Spleen (tissue), 7 donors: Measurements from ENCODE around the gene SORBS2.

Experiments used
- CTCF ChIP-seq, 11 experiments: fragments of 200-600 bp in 7 of 11; fragments of 450-650 bp in 4 of 11; sonication (generic) in 4 of 11; IDR thresholded peaks in 8 of 11; conservative IDR thresholded peaks in 3 of 11; 1 replicate in 7 of 11; 2 replicates in 4 of 11; pipeline versions ENCODE4 v1.4.0 to v1.8.0; 2016 to 2021; ENCODE audit warnings: antibody characterized with exemption in 11 of 11, inconsistent platforms in 4 of 11, mild to moderate bottlenecking in 1 of 11
- POLR2AphosphoS5 ChIP-seq, 3 donors: sonication (generic); formaldehyde crosslinking; IDR thresholded peaks; one replicate each; pipeline ENCODE4 v1.5.1; 2017; ENCODE audit warnings: antibody characterized with exemption in 3 of 3
- donor health status: DM: no; HTN: no; CAD: no; lungs with moderate emphysema.
- donor health status: DM: no; HTN: no; CAD: no.
- donor health status: DM: no; HTN: no; CAD: no.

- TF ChIP-seq CTCF (IDR thresholded peaks at IDR 0.05 in 8 of 11, conservative IDR thresholded peaks at IDR 0.05 in 3 of 11) (no peak), POLR2AphosphoS5 (IDR thresholded peaks at IDR 0.05) (no peak)
These were observed 246.3 kb downstream of the SORBS2 start for GRCh38 chr4:185565696-185566095.
